ENCODE data around the gene KRTAP10-10.
"Not testable (repeated sequence)": the region's sequence is repeated elsewhere in the genome, so short reads cannot be mapped to it uniquely, and the experiment has no call there.

KRTAP10-10 gene

GRCh38 chr21:44599264-44600029 is 37.7 kb upstream of the KRTAP10-10 start:
- Mint-ChIP-seq H3K4me3 (no peak overlapping the region), H3K27me3 (peaks cover 5% of the 10 kb centered on the region), H3K4me1 (ENCODE audit: low read depth) (no peaks in the 10 kb centered on the region), H3K9me3 (no peaks in the 10 kb centered on the region), H3K36me3 (ENCODE audit: low read depth) (no peaks in the 10 kb centered on the region), H3K27ac (no peak overlapping the region)
- DNase-seq: no peak

- DNase-seq; H3K4me1 Mint-ChIP-seq (ENCODE audit: low read depth); H3K9me3 Mint-ChIP-seq; H3K36me3 Mint-ChIP-seq (ENCODE audit: low read depth); H3K4me3 Mint-ChIP-seq; H3K27me3 Mint-ChIP-seq; H3K27ac Mint-ChIP-seq: not testable (repeated sequence)
These were observed 36.8 kb upstream of the KRTAP10-10 start, which contains the start of gene KRTAP10-7 for GRCh38 chr21:44600118-44600978. KRTAP10-7 (plus strand) TSS chr21:44600597; CDS start chr21:44600622, 25 bp downstream.

- H3K36me3 Mint-ChIP-seq (ENCODE audit: low read depth); H3K27me3 Mint-ChIP-seq; H3K9me3 Mint-ChIP-seq; H3K4me3 Mint-ChIP-seq; DNase-seq; H3K4me1 Mint-ChIP-seq (ENCODE audit: low read depth); H3K27ac Mint-ChIP-seq: not testable (repeated sequence)
These were observed 36.1 kb upstream of the KRTAP10-10 start for GRCh38 chr21:44601091-44601490.

DNA sequence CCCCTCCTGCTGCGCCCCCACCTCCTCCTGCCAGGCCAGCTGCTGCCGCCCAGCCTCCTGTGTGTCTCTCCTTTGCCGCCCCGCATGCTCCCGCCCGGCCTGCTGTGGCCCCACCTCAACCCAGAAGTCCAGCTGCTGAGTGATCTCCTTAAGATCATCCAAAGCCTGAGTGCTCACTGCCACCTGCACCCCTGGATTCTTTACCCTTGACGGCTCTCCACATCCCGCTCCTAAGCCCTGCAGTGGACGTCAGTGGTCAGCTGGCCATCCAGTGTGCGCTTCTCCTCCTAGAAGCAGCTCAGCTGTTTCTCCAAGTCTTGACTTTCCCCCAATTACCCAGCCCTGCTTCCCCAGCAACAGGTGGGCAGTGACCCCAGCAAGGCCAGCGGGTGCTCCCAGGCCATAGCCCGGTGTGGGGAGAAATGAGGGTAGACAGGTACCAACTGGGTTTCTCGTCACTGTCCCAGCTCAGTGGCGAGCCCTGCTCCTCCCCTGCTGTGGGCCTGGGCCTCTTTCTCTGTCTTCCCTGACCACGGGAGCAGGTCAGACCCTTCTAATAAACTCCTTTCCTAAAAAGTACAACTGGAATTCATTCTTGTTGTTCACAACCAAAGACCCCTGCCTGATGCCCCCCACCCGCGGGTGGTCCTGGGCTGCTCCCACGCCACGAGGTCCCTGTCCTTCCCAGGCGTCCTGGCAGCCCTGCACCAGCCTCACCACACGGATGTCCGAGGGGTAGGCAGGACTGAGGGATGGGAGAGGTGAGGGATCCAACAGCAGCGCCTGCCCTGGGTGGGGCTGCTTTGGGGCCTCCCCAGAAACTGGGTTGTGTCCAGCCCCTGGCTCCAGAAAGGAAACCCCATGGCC is 35.3 kb upstream of the KRTAP10-10 start:
- H3K9me3 Mint-ChIP-seq: peaks cover 6% of the 10 kb centered on the region
- H3K4me3 Mint-ChIP-seq: no peak overlapping the region
- no peaks in the 10 kb centered on the region for H3K4me1 Mint-ChIP-seq (ENCODE audit: low read depth)
- no peak for DNase-seq
- no peaks in the 10 kb centered on the region for H3K36me3 Mint-ChIP-seq (ENCODE audit: low read depth)
- H3K27ac Mint-ChIP-seq: no peak overlapping the region
- H3K27me3 Mint-ChIP-seq: peaks cover 5% of the 10 kb centered on the region

DNA sequence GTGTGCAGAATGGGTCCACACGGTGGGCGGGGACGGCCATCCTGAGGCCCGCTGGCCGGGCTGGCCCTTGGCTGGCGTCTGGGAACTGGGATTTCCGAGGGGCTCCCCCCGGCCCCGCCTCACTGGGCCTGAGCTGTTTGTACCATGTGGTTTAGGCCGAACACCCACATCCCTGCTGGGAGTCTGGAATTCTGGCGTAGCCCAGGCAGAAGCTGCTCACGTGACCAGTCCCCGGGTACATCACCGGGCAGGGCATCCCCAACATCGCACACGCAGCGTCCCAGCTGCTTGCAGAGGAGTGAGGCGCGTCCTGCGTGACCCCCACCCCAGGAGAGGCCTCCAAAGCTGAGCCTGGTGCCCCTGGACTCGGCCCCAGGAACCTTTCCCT is 34.7 kb upstream of the KRTAP10-10 start:
- Mint-ChIP-seq H3K36me3 (ENCODE audit: low read depth) (no peaks in the 10 kb centered on the region), H3K4me1 (ENCODE audit: low read depth) (no peaks in the 10 kb centered on the region), H3K27ac (no peak overlapping the region), H3K4me3 (no peak overlapping the region), H3K9me3 (peaks cover 6% of the 10 kb centered on the region), H3K27me3 (peaks cover 5% of the 10 kb centered on the region)
- no peak for DNase-seq

- Mint-ChIP-seq H3K4me1 (ENCODE audit: low read depth) (no peaks in the 10 kb centered on the region), H3K27ac (no peak overlapping the region), H3K4me3 (no peak overlapping the region), H3K9me3 (peaks cover 6% of the 10 kb centered on the region), H3K36me3 (ENCODE audit: low read depth) (no peaks in the 10 kb centered on the region), H3K27me3 (peaks cover 5% of the 10 kb centered on the region)
- no peak for DNase-seq
These were observed 33.9 kb upstream of the KRTAP10-10 start for GRCh38 chr21:44603109-44603875.

GRCh38 chr21:44603911-44604310 is 33.2 kb upstream of the KRTAP10-10 start:
- Mint-ChIP-seq H3K4me3 (no peak overlapping the region), H3K36me3 (ENCODE audit: low read depth) (no peaks in the 10 kb centered on the region), H3K27ac (no peak overlapping the region), H3K9me3 (peaks cover 8% of the 10 kb centered on the region), H3K4me1 (ENCODE audit: low read depth) (no peaks in the 10 kb centered on the region), H3K27me3 (peaks cover 5% of the 10 kb centered on the region)
- no peak for DNase-seq

GRCh38 chr21:44606495-44606894 is 30.7 kb upstream of the KRTAP10-10 start:
- H3K4me1 Mint-ChIP-seq (ENCODE audit: low read depth): no peaks in the 10 kb centered on the region
- no peak overlapping the region for H3K27ac Mint-ChIP-seq
- H3K36me3 Mint-ChIP-seq (ENCODE audit: low read depth): no peaks in the 10 kb centered on the region
- DNase-seq: no peak
- peaks cover 3% of the 10 kb centered on the region for H3K27me3 Mint-ChIP-seq
- peaks cover 24% of the 10 kb centered on the region for H3K9me3 Mint-ChIP-seq
- no peak overlapping the region for H3K4me3 Mint-ChIP-seq

DNA sequence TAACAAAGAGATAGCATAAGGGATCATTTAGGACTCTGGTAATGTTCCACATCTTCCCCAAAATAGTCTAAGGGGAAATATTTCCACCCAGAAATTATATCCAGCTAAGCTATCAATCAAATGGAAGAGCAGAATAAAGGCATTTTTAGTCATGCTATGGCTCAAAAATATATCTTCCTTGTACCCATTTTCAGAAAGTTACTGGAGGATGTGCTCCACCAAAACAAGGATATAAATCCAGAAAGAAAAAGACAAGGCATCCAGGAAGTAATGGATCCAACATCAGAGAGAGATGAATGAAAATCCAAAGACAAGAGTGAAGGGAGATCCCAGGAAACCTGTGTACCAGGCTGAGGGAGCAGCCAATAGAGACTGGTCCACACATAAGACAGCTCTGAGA is 28.0 kb upstream of the KRTAP10-10 start:
- Mint-ChIP-seq H3K27me3 (no peaks in the 10 kb centered on the region), H3K9me3 (peaks cover 25% of the 10 kb centered on the region), H3K4me3 (no peak overlapping the region), H3K36me3 (ENCODE audit: low read depth) (no peaks in the 10 kb centered on the region), H3K27ac (no peak overlapping the region), H3K4me1 (ENCODE audit: low read depth) (peaks cover 1% of the 10 kb centered on the region)
- DNase-seq: no peak

DNA sequence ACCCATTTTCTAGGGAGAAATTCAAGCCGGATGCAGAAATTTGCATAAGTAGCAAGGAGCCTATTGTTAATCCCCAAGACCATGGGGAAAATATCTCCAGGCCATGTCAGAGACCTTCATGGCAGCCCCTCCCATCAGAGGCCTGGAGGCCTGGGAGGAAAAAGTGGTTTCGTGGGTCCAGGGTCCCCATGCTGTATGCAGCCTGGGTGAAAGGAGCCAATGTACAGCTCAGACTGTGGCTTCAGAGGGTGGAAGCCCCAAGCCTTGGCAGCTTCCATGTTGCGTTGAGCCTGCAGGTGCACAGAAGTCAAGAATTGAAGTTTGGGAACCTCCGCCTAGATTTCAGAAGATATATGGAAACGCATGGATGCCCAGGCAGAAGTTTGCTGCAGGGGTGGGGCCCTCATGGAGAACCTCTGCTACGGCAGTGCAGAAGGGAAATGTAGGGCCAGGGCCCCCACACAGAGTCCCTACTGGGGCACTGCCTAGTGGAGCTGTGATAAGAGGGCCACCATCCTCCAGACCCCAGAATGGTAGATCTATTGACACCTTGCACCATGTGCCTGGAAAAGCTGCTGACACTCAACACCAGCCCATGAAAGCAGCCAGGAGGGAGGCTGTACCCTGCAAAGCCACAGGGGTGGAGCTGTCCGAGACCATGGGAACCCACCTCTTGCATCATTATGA is 26.9 kb upstream of the KRTAP10-10 start:
- H3K27ac Mint-ChIP-seq; DNase-seq; H3K27me3 Mint-ChIP-seq; H3K4me3 Mint-ChIP-seq; H3K4me1 Mint-ChIP-seq (ENCODE audit: low read depth); H3K36me3 Mint-ChIP-seq (ENCODE audit: low read depth): not testable (repeated sequence)
- H3K9me3 Mint-ChIP-seq: peaks cover 22% of the 10 kb centered on the region

- H3K27ac Mint-ChIP-seq: no peak overlapping the region
- H3K4me1 Mint-ChIP-seq (ENCODE audit: low read depth): peaks cover 10% of the 10 kb centered on the region
- no peak for DNase-seq
- H3K4me3 Mint-ChIP-seq: no peak overlapping the region
- no peaks in the 10 kb centered on the region for H3K27me3 Mint-ChIP-seq
- H3K9me3 Mint-ChIP-seq: peaks cover 20% of the 10 kb centered on the region
- no peaks in the 10 kb centered on the region for H3K36me3 Mint-ChIP-seq (ENCODE audit: low read depth)
These were observed 25.6 kb upstream of the KRTAP10-10 start for GRCh38 chr21:44611551-44611950.

- Mint-ChIP-seq H3K4me3 (no peak within 1 kb of the TSS), H3K4me1 (ENCODE audit: low read depth) (peaks cover 15% of the 10 kb centered on the region), H3K9me3 (peaks cover 19% of the 10 kb centered on the region), H3K27ac (no peak within 1 kb of the TSS), H3K27me3 (no peaks in the 10 kb centered on the region), H3K36me3 (ENCODE audit: low read depth) (no peaks in the 10 kb centered on the region)
- no peak for DNase-seq
These were observed 25.1 kb upstream of the KRTAP10-10 start, which contains the start of gene KRTAP10-8 for GRCh38 chr21:44612029-44612486. KRTAP10-8 (plus strand) TSS chr21:44612079; CDS start chr21:44612101, 22 bp downstream.

DNA sequence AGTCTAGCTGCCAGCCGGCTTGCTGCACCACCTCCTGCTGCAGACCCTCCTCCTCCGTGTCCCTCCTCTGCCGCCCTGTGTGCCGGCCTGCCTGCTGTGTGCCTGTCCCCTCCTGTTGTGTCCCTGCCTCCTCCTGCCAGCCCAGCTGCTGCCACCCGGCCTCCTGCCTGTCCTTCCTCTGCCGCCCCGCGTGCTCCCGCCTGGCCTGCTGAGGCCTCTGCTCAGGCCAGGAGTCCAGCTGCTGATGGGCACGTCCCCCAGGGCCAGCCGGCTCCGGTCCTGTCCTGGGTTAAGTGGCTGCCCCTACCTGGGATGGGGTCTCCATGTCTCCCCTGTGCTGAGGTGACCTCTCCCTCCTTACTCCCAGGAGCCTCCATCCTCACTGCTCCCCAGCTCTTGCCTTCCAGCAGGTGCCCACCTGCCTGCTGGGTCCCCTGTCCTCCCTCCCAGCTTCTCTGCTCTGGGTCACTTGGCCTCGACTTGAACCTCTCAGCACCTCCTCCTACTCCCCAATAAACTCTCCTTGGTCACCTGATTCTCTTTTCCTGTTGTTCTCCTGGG is 24.4 kb upstream of the KRTAP10-10 start:
- Mint-ChIP-seq H3K4me3 (no peak overlapping the region), H3K4me1 (ENCODE audit: low read depth) (peaks cover 21% of the 10 kb centered on the region), H3K36me3 (ENCODE audit: low read depth) (no peaks in the 10 kb centered on the region), H3K27me3 (no peaks in the 10 kb centered on the region), H3K9me3 (peaks cover 19% of the 10 kb centered on the region), H3K27ac (no peak overlapping the region)
- no peak for DNase-seq

All from activated T-cell treated with anti-CD3 and anti-CD28 coated beads, Interleukin-2, amount 50 U/mL, for 24 hours (primary cell).